H1 (cell line): ENCODE measurements around the gene PHLDA3. TPM values are rescaled to one million over a fixed set of nuclear protein-coding genes. Genes with fewer than 3 reads are reported as not detected.

ENCODE experiments used
- CTCF ChIA-PET: fragments of 300-600 bp; sonication (Branson Sonifier 250); formaldehyde crosslinking; loops from one replicate; lab custom pipeline; 2021; ENCODE audit not compliant: partially characterized antibody; lab: Charles Lee
- POLR2A ChIA-PET: fragments of 300-600 bp; sonication (Branson Sonifier 250); formaldehyde crosslinking; loops from one replicate; lab custom pipeline; 2021; ENCODE audit warnings: inconsistent platforms; ENCODE audit not compliant: partially characterized antibody; lab: Charles Lee
- DNase-seq, 2 experiments: peaks; one replicate each; pipeline versions ENCODE4 v3.0.0 to v3.0.0-alpha.2; 2010 to 2022; ENCODE audit warnings: low spot score in 2 of 2, low read depth in 1 of 2, mixed read lengths in 1 of 2
- FAIRE-seq: peaks from 2 replicates; lab custom pipeline; 2011; peaks lifted over from hg19 to GRCh38; lab: Jason Lieb, UNC
- H2AFZ ChIP-seq: 2 replicates; pipeline ENCODE4 v1.8.1; 2012; ENCODE audit warnings: low read length, inconsistent platforms
- H2AK5ac ChIP-seq: 2 replicates; pipeline ENCODE4 v1.6.1; 2013; ENCODE audit warnings: low read depth, low read length
- H2BK120ac ChIP-seq: replicated peaks from 2 replicates; pipeline ENCODE3; 2013; ENCODE audit warnings: low read depth, low read length, inconsistent platforms
- H2BK12ac ChIP-seq: 2 replicates; pipeline ENCODE4 v1.6.1; 2013; ENCODE audit warnings: low read depth, low read length
- H2BK15ac ChIP-seq: 2 replicates; pipeline ENCODE4 v1.6.1; 2013; ENCODE audit warnings: low read length
- H2BK20ac ChIP-seq: 2 replicates; pipeline ENCODE4 v1.6.1; 2013; ENCODE audit warnings: low read length
- H2BK5ac ChIP-seq: 2 replicates; pipeline ENCODE4 v1.6.1; 2013; ENCODE audit warnings: low read depth, low read length
- H3K14ac ChIP-seq: 2 replicates; pipeline ENCODE4 v1.6.1; 2013; ENCODE audit warnings: inconsistent platforms; ENCODE audit not compliant: insufficient read length
- H3K18ac ChIP-seq: 2 replicates; pipeline ENCODE4 v1.6.1; 2013; ENCODE audit warnings: low read length; ENCODE audit errors: extremely low read depth
- H3K23ac ChIP-seq: 2 replicates; pipeline ENCODE4 v1.6.1; 2013; ENCODE audit warnings: inconsistent platforms; ENCODE audit not compliant: insufficient read length
- H3K23me2 ChIP-seq: 2 replicates; pipeline ENCODE4 v1.6.1; 2013; ENCODE audit warnings: low read depth, low read length
- H3K27ac ChIP-seq: 2 replicates; pipeline ENCODE4 v1.6.1; 2011; ENCODE audit warnings: low read depth, low read length, inconsistent platforms
- H3K27me3 ChIP-seq, 4 experiments: replicated peaks in 1 of 4; 1 replicate in 1 of 4; 2 replicates in 3 of 4; pipeline versions ENCODE4 v1.6.1 to v1.8.1; 2011 to 2013; ENCODE audit warnings: low read length in 3 of 4, mild to moderate bottlenecking in 3 of 4, inconsistent platforms in 2 of 4, mixed read lengths in 2 of 4, moderate library complexity in 1 of 4; ENCODE audit not compliant: control insufficient read depth in 3 of 4, insufficient read depth in 3 of 4; ENCODE audit errors: extremely low read depth in 1 of 4
- H3K36me3 ChIP-seq, 4 experiments: 2 replicates each; pipeline versions ENCODE4 v1.6.1 to v1.8.1; 2011 to 2013; ENCODE audit warnings: mild to moderate bottlenecking in 4 of 4, low read length in 3 of 4, moderate library complexity in 2 of 4, control low read depth in 1 of 4, inconsistent platforms in 1 of 4; ENCODE audit not compliant: insufficient read depth in 4 of 4, control insufficient read depth in 2 of 4
- H3K4ac ChIP-seq: replicated peaks from 2 replicates; pipeline ENCODE3; 2013; ENCODE audit warnings: low read length, low read depth, mixed read lengths, inconsistent platforms; ENCODE audit not compliant: insufficient read length
- H3K4me1 ChIP-seq, 4 experiments: replicated peaks in 1 of 4; 1 replicate in 1 of 4; 2 replicates in 3 of 4; pipeline versions ENCODE4 v1.6.1 to v1.8.1; 2011 to 2013; ENCODE audit warnings: low read length in 3 of 4, inconsistent platforms in 2 of 4, mixed read lengths in 1 of 4; ENCODE audit not compliant: insufficient read depth in 4 of 4, control insufficient read depth in 3 of 4
- H3K4me2 ChIP-seq, 2 experiments: 2 replicates each; pipeline versions ENCODE4 v1.6.1 to v1.8.1; 2011 to 2013; ENCODE audit warnings: low read depth in 2 of 2, low read length in 2 of 2, control low read depth in 1 of 2, inconsistent platforms in 1 of 2, mild to moderate bottlenecking in 1 of 2; ENCODE audit not compliant: insufficient read depth in 1 of 2
- H3K4me3 ChIP-seq, 4 experiments: fragments of 200-600, 300-600 bp in 1 of 4; sonication (generic), shearing (Covaris generic), sonication (Bioruptor Twin) in 1 of 4; 2 replicates each; pipeline versions ENCODE4 v1.5.1 to v1.8.1; 2011 to 2016; ENCODE audit warnings: low read length in 4 of 4, low read depth in 3 of 4, control low read depth in 2 of 4, inconsistent platforms in 2 of 4, mild to moderate bottlenecking in 2 of 4, mixed read lengths in 1 of 4, moderate library complexity in 1 of 4; ENCODE audit not compliant: insufficient read depth in 2 of 4; ENCODE audit errors: extremely low read depth in 1 of 4
- H3K56ac ChIP-seq: replicated peaks from 2 replicates; pipeline ENCODE3; 2013; ENCODE audit warnings: low read depth, mild to moderate bottlenecking, mixed read lengths, low read length, inconsistent platforms; ENCODE audit not compliant: insufficient read length
- H3K79me1 ChIP-seq: 2 replicates; pipeline ENCODE4 v1.6.1; 2013; ENCODE audit warnings: low read depth, low read length, control low read depth
- H3K79me2 ChIP-seq, 2 experiments: 2 replicates each; pipeline versions ENCODE4 v1.6.1 to v1.8.1; 2012 to 2013; ENCODE audit warnings: low read length in 2 of 2, mild to moderate bottlenecking in 2 of 2, inconsistent platforms in 1 of 2; ENCODE audit not compliant: insufficient read depth in 2 of 2, control insufficient read depth in 1 of 2
- H3K9ac ChIP-seq, 4 experiments: replicated peaks in 1 of 4; 1 replicate in 1 of 4; 2 replicates in 3 of 4; pipeline versions ENCODE4 v1.6.1 to v1.8.1; 2011 to 2013; ENCODE audit warnings: low read depth in 3 of 4, low read length in 3 of 4, control low read depth in 2 of 4, mild to moderate bottlenecking in 2 of 4, moderate library complexity in 2 of 4, inconsistent platforms in 1 of 4; ENCODE audit errors: extremely low read depth in 1 of 4
- H3K9me3 ChIP-seq, 2 experiments: 2 replicates each; pipeline versions ENCODE4 v1.6.1 to v1.8.1; 2012 to 2013; ENCODE audit warnings: mild to moderate bottlenecking in 2 of 2, moderate library complexity in 2 of 2, control low read depth in 1 of 2, inconsistent platforms in 1 of 2, low read depth in 1 of 2, low read length in 1 of 2, mixed read lengths in 1 of 2; ENCODE audit not compliant: insufficient read depth in 2 of 2
- H4K20me1 ChIP-seq, 2 experiments: replicated peaks in 1 of 2; 2 replicates each; pipeline versions ENCODE3 to v1.8.1; 2011 to 2013; ENCODE audit warnings: inconsistent platforms in 2 of 2, low read length in 2 of 2, mild to moderate bottlenecking in 1 of 2; ENCODE audit not compliant: insufficient read depth in 2 of 2, control insufficient read depth in 1 of 2
- H4K5ac ChIP-seq: 2 replicates; pipeline ENCODE4 v1.6.1; 2013; ENCODE audit warnings: low read length, low read depth, mixed read lengths, inconsistent platforms; ENCODE audit not compliant: insufficient read length
- H4K8ac ChIP-seq: 2 replicates; pipeline ENCODE4 v1.8.0; 2013; ENCODE audit warnings: mild to moderate bottlenecking, moderate library complexity, low read length, inconsistent platforms; ENCODE audit not compliant: insufficient read depth; ENCODE audit errors: extremely low read depth
- H4K91ac ChIP-seq: replicated peaks from 2 replicates; pipeline ENCODE3; 2013; ENCODE audit warnings: low read length, mixed read lengths, inconsistent platforms; ENCODE audit not compliant: insufficient read length
- CREB1 ChIP-seq: IDR thresholded peaks from 2 replicates; pipeline ENCODE4 v1.6.1; 2012; ENCODE audit warnings: inconsistent platforms
- SP4 ChIP-seq: IDR thresholded peaks from 2 replicates; pipeline ENCODE4 v1.6.1; 2012; ENCODE audit warnings: low read length, inconsistent platforms
- WGBS, 2 experiments: shearing (Covaris generic) in 1 of 2; methylation state at CpG; one replicate each; pipeline versions ENCODE4 v1.1.6 to v1.1.7; 2013 to 2015; ENCODE audit warnings: low lambda C conversion rate in 2 of 2, mixed read lengths in 2 of 2, inconsistent platforms in 1 of 2, low coverage in 1 of 2, missing lambda C conversion rate in 1 of 2; ENCODE audit not compliant: insufficient replicate concordance in 2 of 2, insufficient coverage in 1 of 2, insufficient read length in 1 of 2; ENCODE audit errors: extremely low coverage in 1 of 2, missing lambda C conversion rate in 1 of 2; 5-methylcytosine and 5-hydroxymethylcytosine counted together
- polyA plus RNA-seq, 7 experiments: library from polyadenylated mRNA; depleted of rRNA in 3 of 7; stranded (reverse) in 5 of 7; unstranded in 2 of 7; fragments of >200 nt in 5 of 7; fragments of 200-250 nt in 2 of 7; gene quantifications; 1 replicate in 5 of 7; 2 replicates in 1 of 7; 4 replicates in 1 of 7; pipeline versions ENCODE4 v1.2.1 to v1.2.3, GENCODE V29; 2011 to 2013; ENCODE audit warnings: missing spikeins in 2 of 7, mixed read lengths in 2 of 7
- total RNA-seq: library from RNA; stranded (reverse); fragmentation: NEBNext Ultra II Directional; extraction: Animal tissue kit (Norgen Biotek cat#: 25700); gene quantifications from 2 replicates; pipeline ENCODE4 v1.2.1, GENCODE V29; 2021

PHLDA3 gene
- total and polyA plus RNA-seq, 2 of the 8 experiments (the other 6 are each of a cell fraction or from before 2014, with no cell fraction given), result 25.5 to 27.5 TPM

DNA sequence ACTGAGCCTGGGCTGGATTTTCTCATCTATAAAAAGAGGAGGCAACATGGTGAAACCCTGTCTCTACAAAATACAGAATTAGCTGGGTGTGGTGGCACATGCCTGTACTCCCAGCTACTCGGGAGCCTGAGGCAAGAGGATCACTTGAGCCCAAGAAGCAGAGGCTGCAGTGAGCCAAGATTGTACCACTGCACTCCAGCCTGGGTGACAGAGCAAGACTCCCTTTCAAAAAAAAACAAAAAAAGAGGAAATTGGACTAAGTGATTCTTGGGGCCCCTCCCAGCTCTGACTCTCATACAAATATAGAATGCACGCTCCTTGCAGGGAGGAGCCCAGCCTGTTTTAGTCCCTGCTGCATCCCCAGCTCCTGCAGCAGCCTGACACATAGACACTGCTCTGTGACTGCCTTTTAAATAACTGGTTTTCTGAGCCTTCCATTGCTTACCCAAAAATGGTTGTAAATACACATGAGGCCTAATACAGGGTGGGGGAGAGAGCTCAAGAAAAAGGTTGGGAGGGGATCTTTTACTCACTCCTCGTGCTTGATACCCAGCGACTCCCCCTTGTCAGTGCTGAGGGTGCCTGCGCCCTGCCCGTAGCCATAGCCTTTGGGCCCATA lies 20.8 kb upstream of the PHLDA3 start:
- Histone ChIP-seq H3K79me2 (no peaks in the 10 kb centered on the region), H2BK20ac (no peak overlapping the region), H2BK12ac (no peak overlapping the region), H3K4me1 (peaks cover 0 to 3% (median 0%) of the 10 kb centered on the region in 4 experiments; a peak in 2 of 7 replicates), H2BK5ac (no peak overlapping the region), H3K14ac (no peak overlapping the region), H3K79me1 (no peaks in the 10 kb centered on the region), H3K23me2 (no peaks in the 10 kb centered on the region), H4K91ac (no peak overlapping the region), H3K18ac (no peak overlapping the region), H3K4me2 (no peak overlapping the region), H3K36me3 (no peaks in the 10 kb centered on the region; a peak in 1 of 8 replicates), H3K23ac (no peak overlapping the region), H4K5ac (no peak overlapping the region), H2AFZ (no peak overlapping the region), H3K9ac (no peak overlapping the region; a peak in 1 of 7 replicates), H3K27me3 (no peaks in the 10 kb centered on the region), H3K56ac (no peak overlapping the region), H3K4ac (no peak overlapping the region), H2AK5ac (no peak overlapping the region), H3K4me3 (no peak overlapping the region), H2BK15ac (no peak overlapping the region), H2BK120ac (no peak overlapping the region), H4K20me1 (no peaks in the 10 kb centered on the region), H4K8ac (no peak overlapping the region), H3K27ac (no peak overlapping the region), H3K9me3 (no peaks in the 10 kb centered on the region)
- WGBS, 2 experiments, result 94% methylated on average over 6 of the region's 6 CpGs; no CpG with 5 or more reads in 1 of the 2 experiments
- FAIRE-seq, result no peak
- no peak for DNase-seq
- ChIA-PET CTCF (interaction anchor here (0.6 to 19.2 kb wide), 7 partner anchors 5 to 229 kb away, joined by 3 to 445 read pairs (median 4); partner anchors contain the start of gene CSRP1), POLR2A (interaction anchor here (0.6 to 1.1 kb wide), 3 partner anchors 12 to 378 kb away, joined by 3 read pairs; no protein-coding TSS in a partner anchor)
- no peak for TF ChIP-seq SP4
- TF ChIP-seq CREB1, result no peak
